Small intestine (tissue), 7 donors: ENCODE data around the gene KCNA10. TPM values are rescaled to one million over a fixed set of nuclear protein-coding genes. Genes with fewer than 3 reads are reported as not detected.

Experiments
- DNase-seq, 2 donors: peaks; one replicate each; pipeline versions ENCODE4 v3.0.0 to v3.0.0-alpha.2; 2013
- FAIRE-seq: peaks from 2 replicates; lab custom pipeline; 2012; peaks lifted over from hg19 to GRCh38; lab: Jason Lieb, UNC
- H3K27ac ChIP-seq, 3 donors: one replicate each; pipeline ENCODE4 v1.5.1; 2013; ENCODE audit warnings: low read length in 2 of 3, mild to moderate bottlenecking in 2 of 3, control low read depth in 1 of 3, inconsistent platforms in 1 of 3, low read depth in 1 of 3, moderate library complexity in 1 of 3
- H3K27me3 ChIP-seq, 3 donors: one replicate each; pipeline ENCODE4 v1.6.1; 2013; ENCODE audit warnings: low read length in 3 of 3, inconsistent platforms in 1 of 3; ENCODE audit not compliant: control insufficient read depth in 3 of 3, insufficient read depth in 3 of 3
- H3K36me3 ChIP-seq, 3 donors: one replicate each; pipeline ENCODE4 v1.6.1; 2013; ENCODE audit warnings: low read length in 3 of 3, inconsistent platforms in 1 of 3, low read depth in 1 of 3, mild to moderate bottlenecking in 1 of 3, moderate library complexity in 1 of 3; ENCODE audit not compliant: control insufficient read depth in 3 of 3, insufficient read depth in 2 of 3
- H3K4me1 ChIP-seq, 3 donors: one replicate each; pipeline ENCODE4 v1.6.1; 2013; ENCODE audit warnings: low read length in 2 of 3, inconsistent platforms in 1 of 3, low read depth in 1 of 3, mild to moderate bottlenecking in 1 of 3, moderate library complexity in 1 of 3; ENCODE audit not compliant: control insufficient read depth in 3 of 3, insufficient read depth in 2 of 3
- H3K4me3 ChIP-seq, 3 donors: one replicate each; pipeline ENCODE4 v1.5.1; 2013; ENCODE audit warnings: low read length in 3 of 3, control low read depth in 1 of 3, inconsistent platforms in 1 of 3, low read depth in 1 of 3, mild to moderate bottlenecking in 1 of 3, moderate library complexity in 1 of 3
- H3K9me3 ChIP-seq, 2 donors: one replicate each; pipeline ENCODE4 v1.6.1; 2013; ENCODE audit warnings: low read depth in 1 of 2, low read length in 1 of 2; ENCODE audit not compliant: control insufficient read depth in 2 of 2, insufficient read depth in 1 of 2
- WGBS, 3 donors: extraction: QIAGEN DNeasy Blood & Tissue Kit; methylation state at CpG; one replicate each; pipeline ENCODE4 v1.1.7; 2013; 5-methylcytosine and 5-hydroxymethylcytosine counted together
- polyA plus RNA-seq, 4 donors: library from polyadenylated mRNA; stranded (reverse) in 3 of 4; unstranded in 1 of 4; fragments of 200-250 nt in 3 of 4; fragments of 120-200 nt in 1 of 4; gene quantifications; one replicate each; pipeline versions ENCODE4 v1.2.1 to v1.2.3, GENCODE V29; 2013
- donor health status: healthy with polysubstance abuse.
- donor health status: control.
- donor health status: control.
- donor health status: Bipolar disorder and iron deficiency.
- donor health status: healthy.

The KCNA10 gene
- polyA plus RNA-seq, 4 donors = not detected

DNA sequence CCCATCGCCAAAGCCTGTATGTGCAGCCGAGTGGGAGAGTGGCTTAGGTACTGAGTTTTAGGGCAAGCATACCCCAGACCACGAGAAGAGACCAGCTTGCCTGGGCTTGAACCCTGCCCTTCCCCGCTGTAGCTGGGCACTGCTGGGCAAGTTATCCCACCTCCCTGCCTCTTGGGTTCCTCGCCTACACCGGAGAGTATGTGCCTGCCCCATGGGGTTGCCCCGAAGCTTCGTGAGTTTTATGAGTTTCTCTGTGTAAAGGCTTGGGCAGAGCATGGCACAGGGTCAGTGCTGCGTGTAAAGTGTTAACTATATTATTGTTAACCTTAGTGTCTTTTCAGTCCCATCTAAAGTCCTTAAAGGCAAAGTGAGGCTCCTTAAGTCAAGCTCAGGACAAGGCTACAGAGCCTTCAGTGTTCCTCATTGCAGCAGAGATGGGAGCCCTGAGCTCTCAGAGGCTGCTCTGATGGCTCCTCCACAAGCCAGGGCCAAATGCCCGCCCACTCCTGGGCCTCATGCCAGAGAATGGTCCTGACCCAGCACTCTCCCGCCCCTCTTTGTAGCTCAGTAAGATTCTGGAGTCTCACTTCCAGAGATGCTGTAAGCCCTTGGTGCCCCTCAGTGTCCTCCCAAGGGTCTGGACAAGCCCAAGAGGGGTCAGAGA lies 37.0 kb upstream of the KCNA10 start:
- no peak for FAIRE-seq
- Histone ChIP-seq H3K9me3 (no peaks in the 10 kb centered on the region), H3K27me3 (peaks cover 7 to 33% (median 19%) of the 10 kb centered on the region in 3 donors), H3K36me3 (no peaks in the 10 kb centered on the region), H3K4me3 (no peak overlapping the region), H3K27ac (no peak overlapping the region), H3K4me1 (no peaks in the 10 kb centered on the region)
- no peak for DNase-seq
- WGBS, 3 donors = 43 to 46% (median 45%) methylated on average over 11 of the region's 11 CpGs

- Histone ChIP-seq H3K36me3 (no peaks in the 10 kb centered on the region), H3K4me3 (peak overlapping the region in 1 of 3 donors; percentile 32), H3K27me3 (peaks cover 7 to 36% (median 22%) of the 10 kb centered on the region in 3 donors), H3K9me3 (no peaks in the 10 kb centered on the region), H3K4me1 (no peaks in the 10 kb centered on the region), H3K27ac (no peak overlapping the region)
- 7 to 10% (median 9%) methylated on average over 47 to 53 of the region's 53 CpGs for WGBS, 3 donors
- DNase-seq (peak; percentile 13 to 52), FAIRE-seq (no peak)
These were observed 36.2 kb upstream of the KCNA10 start for GRCh38 chr1:110554871-110555801.

- FAIRE-seq (no peak), DNase-seq (no peak)
- H3K36me3 ChIP-seq = no peaks in the 10 kb centered on the region
- no peak overlapping the region for H3K4me3 ChIP-seq
- no peaks in the 10 kb centered on the region for H3K9me3 ChIP-seq
- no peaks in the 10 kb centered on the region for H3K4me1 ChIP-seq
- H3K27ac ChIP-seq = no peak overlapping the region
- 67 to 82% (median 81%) methylated on average over 1 of the region's 1 CpG for WGBS, 3 donors
- H3K27me3 ChIP-seq = peaks cover 7 to 33% (median 16%) of the 10 kb centered on the region in 3 donors
These were observed 32.4 kb upstream of the KCNA10 start for GRCh38 chr1:110551278-110551809.

- Histone ChIP-seq H3K4me1 (no peaks in the 10 kb centered on the region), H3K36me3 (no peaks in the 10 kb centered on the region), H3K4me3 (no peak overlapping the region), H3K9me3 (no peaks in the 10 kb centered on the region), H3K27ac (no peak overlapping the region), H3K27me3 (peaks cover 0 to 19% (median 10%) of the 10 kb centered on the region in 3 donors)
- DNase-seq (no peak), FAIRE-seq (no peak)
- WGBS, 3 donors = 45 to 74% (median 70%) methylated on average over 2 of the region's 2 CpGs
These were observed 30.9 kb upstream of the KCNA10 start for GRCh38 chr1:110549831-110550230.

- no peaks in the 10 kb centered on the region for H3K4me1 ChIP-seq
- DNase-seq = peak; percentile 19 to 22
- no peak overlapping the region for H3K27ac ChIP-seq
- 46 to 76% (median 62%) methylated on average over 4 of the region's 4 CpGs for WGBS, 3 donors
- FAIRE-seq = no peak
- H3K27me3 ChIP-seq = peaks cover 0 to 9% (median 7%) of the 10 kb centered on the region in 3 donors
- H3K4me3 ChIP-seq = no peak overlapping the region
- H3K36me3 ChIP-seq = no peaks in the 10 kb centered on the region
- H3K9me3 ChIP-seq = no peaks in the 10 kb centered on the region
These were observed 29.4 kb upstream of the KCNA10 start for GRCh38 chr1:110548381-110548780.

- no peak overlapping the region for H3K27ac ChIP-seq
- no peaks in the 10 kb centered on the region for H3K36me3 ChIP-seq
- no peaks in the 10 kb centered on the region for H3K9me3 ChIP-seq
- WGBS, 3 donors = 44 to 58% (median 47%) methylated on average over 2 of the region's 2 CpGs
- no peak for FAIRE-seq
- H3K4me1 ChIP-seq = no peaks in the 10 kb centered on the region
- no peak for DNase-seq
- peaks cover 0 to 9% (median 3%) of the 10 kb centered on the region in 3 donors for H3K27me3 ChIP-seq
- H3K4me3 ChIP-seq = no peak overlapping the region
These were observed 28.0 kb upstream of the KCNA10 start for GRCh38 chr1:110547017-110547416.

DNA sequence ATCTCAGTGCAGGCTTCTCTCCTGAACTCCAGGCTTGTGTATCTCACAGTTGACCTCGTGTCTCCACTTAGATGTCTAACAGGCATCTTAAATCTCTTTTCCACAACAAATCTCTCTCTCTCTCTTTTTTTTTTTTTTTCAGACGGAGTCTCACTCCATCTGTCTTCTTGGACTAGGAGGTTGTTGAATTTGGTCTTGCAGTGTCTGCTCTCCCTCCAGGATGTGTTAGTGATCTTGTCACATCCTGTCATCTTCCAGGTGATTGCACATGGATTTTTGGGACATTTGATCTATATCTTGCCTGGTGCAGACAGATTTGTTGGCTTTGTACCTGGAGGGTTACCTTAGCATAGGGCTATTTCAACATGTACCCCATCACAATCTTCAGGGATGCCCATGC lies 26.5 kb upstream of the KCNA10 start:
- DNase-seq = no peak
- no peak overlapping the region for H3K4me3 ChIP-seq
- no peaks in the 10 kb centered on the region for H3K36me3 ChIP-seq
- H3K27ac ChIP-seq = no peak overlapping the region
- peaks cover 0 to 2% (median 0%) of the 10 kb centered on the region in 3 donors for H3K27me3 ChIP-seq
- WGBS, 3 donors = 50 to 65% (median 54%) methylated on average over 2 of the region's 2 CpGs
- no peaks in the 10 kb centered on the region for H3K9me3 ChIP-seq
- no peak for FAIRE-seq
- no peaks in the 10 kb centered on the region for H3K4me1 ChIP-seq

DNA sequence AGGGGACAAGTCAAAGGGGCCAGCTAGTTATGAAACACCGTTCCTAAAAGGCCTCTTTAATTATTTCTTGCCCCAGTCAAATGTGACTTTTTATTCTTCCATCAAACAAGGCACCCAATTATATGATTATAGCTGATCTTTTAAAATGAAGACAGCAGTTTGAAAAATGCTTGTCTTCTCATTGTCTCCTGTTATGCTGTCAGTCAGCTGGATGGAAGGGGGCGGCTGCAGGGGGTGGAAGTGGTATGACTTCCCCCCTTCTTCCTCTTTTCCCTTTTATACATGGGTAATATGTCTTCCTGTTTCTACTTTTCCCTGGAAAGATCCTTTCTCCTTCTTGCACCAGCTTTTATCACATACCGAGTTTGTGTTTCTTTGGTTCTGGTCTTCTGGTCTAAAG lies 25.8 kb upstream of the KCNA10 start:
- 52 to 63% (median 58%) methylated on average over 3 of the region's 3 CpGs for WGBS, 3 donors
- H3K27ac ChIP-seq = no peak overlapping the region
- peaks cover 0 to 4% (median 0%) of the 10 kb centered on the region in 3 donors for H3K27me3 ChIP-seq
- H3K4me3 ChIP-seq = no peak overlapping the region
- H3K36me3 ChIP-seq = no peaks in the 10 kb centered on the region
- no peaks in the 10 kb centered on the region for H3K9me3 ChIP-seq
- DNase-seq (no peak), FAIRE-seq (no peak)
- no peaks in the 10 kb centered on the region for H3K4me1 ChIP-seq
